GM18508 (cell line): ENCODE results near the gene NFAT5.
"Not testable (repeated sequence)": the region's sequence is repeated elsewhere in the genome, so short reads cannot be mapped to it uniquely, and the experiment has no call there.

Experiments used
- ATAC-seq: cut with Tn5 transposase; IDR thresholded peaks from one replicate; pipeline ENCODE4 v1.9.1; 2021; ENCODE audit warnings: moderate number of reproducible peaks; ENCODE audit not compliant: insufficient read depth, unreplicated experiment

NFAT5 gene, protein sequence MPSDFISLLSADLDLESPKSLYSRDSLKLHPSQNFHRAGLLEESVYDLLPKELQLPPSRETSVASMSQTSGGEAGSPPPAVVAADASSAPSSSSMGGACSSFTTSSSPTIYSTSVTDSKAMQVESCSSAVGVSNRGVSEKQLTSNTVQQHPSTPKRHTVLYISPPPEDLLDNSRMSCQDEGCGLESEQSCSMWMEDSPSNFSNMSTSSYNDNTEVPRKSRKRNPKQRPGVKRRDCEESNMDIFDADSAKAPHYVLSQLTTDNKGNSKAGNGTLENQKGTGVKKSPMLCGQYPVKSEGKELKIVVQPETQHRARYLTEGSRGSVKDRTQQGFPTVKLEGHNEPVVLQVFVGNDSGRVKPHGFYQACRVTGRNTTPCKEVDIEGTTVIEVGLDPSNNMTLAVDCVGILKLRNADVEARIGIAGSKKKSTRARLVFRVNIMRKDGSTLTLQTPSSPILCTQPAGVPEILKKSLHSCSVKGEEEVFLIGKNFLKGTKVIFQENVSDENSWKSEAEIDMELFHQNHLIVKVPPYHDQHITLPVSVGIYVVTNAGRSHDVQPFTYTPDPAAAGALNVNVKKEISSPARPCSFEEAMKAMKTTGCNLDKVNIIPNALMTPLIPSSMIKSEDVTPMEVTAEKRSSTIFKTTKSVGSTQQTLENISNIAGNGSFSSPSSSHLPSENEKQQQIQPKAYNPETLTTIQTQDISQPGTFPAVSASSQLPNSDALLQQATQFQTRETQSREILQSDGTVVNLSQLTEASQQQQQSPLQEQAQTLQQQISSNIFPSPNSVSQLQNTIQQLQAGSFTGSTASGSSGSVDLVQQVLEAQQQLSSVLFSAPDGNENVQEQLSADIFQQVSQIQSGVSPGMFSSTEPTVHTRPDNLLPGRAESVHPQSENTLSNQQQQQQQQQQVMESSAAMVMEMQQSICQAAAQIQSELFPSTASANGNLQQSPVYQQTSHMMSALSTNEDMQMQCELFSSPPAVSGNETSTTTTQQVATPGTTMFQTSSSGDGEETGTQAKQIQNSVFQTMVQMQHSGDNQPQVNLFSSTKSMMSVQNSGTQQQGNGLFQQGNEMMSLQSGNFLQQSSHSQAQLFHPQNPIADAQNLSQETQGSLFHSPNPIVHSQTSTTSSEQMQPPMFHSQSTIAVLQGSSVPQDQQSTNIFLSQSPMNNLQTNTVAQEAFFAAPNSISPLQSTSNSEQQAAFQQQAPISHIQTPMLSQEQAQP (N-terminal part only)

GRCh38 chr16:69565671-69566239, at the start of gene NFAT5:
TSS of gene NFAT5 (plus strand) at chr16:69565966. CDS start at chr16:69566302, 336 bp downstream.
- ATAC-seq, result no peak

DNA sequence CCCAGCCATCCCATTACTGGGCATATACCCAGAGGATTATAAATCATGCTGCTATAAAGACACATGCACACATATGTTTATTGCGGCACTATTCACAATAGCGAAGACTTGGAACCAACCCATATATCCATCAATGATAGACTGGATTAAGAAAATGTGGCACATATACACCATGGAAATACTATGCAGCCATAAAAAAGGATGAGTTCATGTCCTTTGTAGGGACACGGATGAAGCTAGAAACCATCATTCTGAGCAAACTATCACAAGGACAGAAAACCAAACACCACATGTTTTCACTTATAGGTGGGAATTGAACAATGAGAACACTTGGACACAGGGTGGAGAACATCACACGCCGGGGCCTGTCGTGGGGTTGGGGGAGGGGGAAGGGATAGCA, 47.9 kb upstream of the NFAT5 start:
- ATAC-seq, result not testable (repeated sequence)

DNA sequence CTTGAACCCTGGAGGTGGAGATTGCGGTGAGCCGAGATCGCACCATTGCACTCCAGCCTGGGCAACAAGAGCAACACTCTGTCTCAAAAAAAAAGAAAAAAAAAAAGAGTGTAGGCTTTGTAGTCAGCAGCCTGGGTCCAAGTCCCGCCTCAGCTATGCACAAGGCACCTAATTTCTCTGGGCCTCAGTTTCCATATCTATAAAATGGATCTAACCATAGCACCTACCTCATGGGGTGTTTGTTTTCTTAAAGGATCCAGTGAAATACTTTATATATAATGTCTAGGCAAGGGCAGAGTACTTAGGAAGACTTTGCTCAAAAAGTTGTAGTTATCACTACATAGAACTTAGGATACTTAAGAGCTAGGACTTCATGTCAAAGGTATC, 45.4 kb upstream of the NFAT5 start:
- no peak for ATAC-seq

GRCh38 chr16:69520800-69521602, 44.8 kb upstream of the NFAT5 start:
- no peak for ATAC-seq

GRCh38 chr16:69522041-69522578, 43.7 kb upstream of the NFAT5 start:
- ATAC-seq, result no peak

- ATAC-seq, result no peak
Observed at GRCh38 chr16:69522732-69523404, 42.9 kb upstream of the NFAT5 start.

- no peak for ATAC-seq
Observed at GRCh38 chr16:69523566-69524305, 42.0 kb upstream of the NFAT5 start.

DNA sequence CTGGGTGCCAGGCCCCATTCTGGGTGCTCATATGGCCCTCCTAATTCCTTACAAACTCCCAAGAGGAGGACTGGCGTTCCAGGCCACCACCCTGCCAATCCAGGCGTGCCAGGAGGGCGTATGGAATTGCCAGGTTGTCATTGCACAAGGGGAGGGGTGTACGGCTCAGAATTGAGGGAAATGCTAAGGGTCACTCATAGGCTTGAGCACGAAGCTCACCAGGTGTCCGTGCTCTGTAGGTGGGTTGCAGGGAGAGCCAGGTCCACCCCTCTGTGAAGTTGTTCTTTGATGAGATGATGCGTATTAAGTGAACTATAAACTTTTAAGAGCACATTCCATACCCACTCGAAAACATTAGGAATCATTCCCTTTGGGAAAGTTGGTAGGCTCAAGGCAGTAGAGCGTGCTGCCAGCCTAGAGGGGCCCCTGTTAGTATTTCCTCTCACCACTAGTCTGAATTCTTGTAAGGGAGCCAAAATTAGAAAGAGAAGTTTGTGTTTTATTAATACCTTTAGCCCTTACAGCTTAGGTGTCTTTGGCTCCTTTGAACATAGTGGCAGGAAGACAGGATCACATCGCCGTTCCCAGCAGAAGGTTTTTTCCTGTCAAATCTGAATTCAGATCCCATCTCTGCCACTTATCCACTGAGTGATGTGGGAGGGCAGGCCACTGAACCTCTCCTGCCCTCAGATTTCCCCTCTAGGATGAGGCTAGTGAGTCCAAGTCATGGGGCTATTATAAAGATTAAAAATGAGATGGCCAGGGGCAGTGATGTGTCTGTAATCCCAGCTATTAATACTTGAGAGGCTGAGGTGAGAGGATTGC, 38.7 kb upstream of the NFAT5 start:
- ATAC-seq, result no peak

DNA sequence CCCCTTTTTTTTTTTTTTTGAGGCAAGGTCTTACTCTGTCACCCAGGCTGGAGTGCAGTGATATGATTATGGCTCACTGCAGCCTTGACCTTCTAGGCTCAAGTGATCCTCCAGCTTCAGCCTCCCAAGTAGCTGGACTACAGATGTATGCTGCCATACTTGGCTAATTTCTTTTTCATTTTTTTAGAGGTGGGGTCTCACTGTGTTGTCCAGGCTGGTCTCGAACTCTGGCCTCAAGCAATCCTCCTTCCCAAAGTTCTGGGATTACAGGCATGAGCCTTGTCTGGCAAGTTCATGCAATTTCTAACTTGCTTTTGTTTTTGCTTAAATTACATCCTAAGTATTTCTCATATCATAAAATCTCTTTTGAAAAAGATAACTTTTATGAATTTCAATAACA, 33.8 kb upstream of the NFAT5 start:
- ATAC-seq, result no peak

DNA sequence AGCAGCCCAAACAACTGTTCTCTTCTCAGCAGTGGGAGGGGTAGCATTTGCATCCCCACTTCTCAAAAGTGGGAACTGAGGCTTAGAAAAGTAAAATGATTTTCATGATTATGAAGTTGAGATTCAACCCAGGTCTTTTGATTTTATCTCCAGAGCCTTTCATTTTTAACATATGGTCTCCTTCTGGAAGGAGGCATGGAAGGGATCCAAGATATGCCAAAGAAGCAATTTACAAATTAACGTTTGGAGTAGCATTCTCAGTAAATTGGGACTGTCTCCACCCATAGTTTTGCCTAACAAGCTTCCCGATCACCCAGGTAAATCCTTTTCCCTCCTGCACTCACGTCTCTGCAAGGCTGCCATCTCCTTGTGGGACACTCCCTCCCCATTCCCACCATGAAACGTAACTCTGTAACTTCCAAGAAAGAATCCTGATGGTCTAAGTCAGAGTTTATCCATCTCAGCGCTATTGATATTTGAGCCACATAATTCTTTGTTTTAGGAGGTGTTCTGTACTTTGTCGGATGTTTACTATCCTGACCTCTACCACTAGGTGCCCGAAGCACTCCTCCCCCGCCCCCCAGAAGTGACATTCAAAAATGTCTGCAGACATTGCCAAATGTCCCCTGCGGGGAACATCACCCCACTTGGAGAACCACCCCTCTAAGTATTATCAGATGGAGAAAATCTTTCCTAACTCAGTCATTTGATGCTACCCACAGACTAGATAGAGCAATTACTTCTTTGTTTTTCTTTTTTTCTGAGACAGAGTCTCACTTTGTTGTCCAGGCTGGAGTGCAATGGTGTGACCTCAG, 32.9 kb upstream of the NFAT5 start:
- ATAC-seq, result no peak

GRCh38 chr16:69534720-69535119, 31.0 kb upstream of the NFAT5 start:
- no peak for ATAC-seq

DNA sequence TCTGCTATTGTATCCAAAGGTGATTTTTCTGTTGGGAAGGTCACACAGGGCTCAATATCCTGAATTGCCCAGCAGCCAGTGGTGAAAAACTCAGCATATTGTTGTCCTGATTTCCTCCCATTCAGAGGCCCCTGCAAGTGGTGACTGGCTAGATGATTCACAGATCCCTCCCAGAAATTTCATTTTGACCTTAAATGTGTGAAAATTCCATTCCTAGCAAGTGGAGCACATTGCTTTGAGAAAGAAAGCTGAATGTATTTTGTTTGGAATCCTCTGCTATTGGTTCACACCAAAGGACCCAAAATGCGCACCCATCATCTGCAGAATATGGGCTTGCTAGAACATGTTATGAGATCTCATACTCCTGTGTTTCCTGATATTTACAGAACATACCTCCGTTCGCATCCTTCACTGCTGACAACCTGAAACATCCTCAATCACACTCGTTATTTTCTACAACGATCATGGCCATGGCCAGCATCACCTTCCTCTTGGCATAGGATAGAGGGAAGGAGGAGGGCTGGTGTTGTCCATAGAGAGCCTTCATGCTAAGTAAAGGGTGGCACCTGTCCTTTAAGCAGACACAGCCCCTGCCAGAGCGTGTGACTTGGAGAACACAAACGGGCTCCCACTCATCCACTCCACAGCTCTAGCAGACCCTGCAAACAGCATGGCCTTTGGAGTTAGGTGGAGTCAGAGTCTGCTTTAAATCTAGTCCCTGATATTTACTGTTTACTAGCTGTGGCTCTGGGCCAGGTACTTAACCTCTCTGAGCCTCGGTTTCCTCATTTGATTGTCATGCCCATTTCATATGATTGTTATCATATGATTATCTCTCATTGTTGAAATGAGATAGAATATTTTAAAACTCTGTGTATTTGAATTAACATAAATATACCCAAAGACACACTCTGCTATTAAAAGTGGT, 30.4 kb upstream of the NFAT5 start:
- no peak for ATAC-seq

GRCh38 chr16:69537706-69538080, 28.1 kb upstream of the NFAT5 start:
- ATAC-seq, result no peak

DNA sequence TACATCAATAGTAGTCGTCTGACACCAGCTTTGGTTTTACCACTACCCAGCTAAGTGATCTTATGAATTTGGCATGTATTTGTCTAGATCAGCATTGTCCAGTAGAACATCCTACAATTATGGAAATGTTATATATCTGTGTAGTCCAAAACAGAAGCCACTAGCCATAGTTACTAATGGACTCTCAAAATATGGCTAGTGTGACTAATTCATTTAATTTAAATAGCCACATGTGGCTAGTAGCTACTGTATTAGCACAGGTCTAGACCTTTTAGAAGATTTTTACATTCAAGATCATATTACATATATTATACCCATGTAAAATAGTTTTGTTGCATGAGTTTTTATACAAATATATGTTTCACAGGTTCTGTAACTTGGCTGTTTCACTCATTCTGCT, 27.0 kb upstream of the NFAT5 start:
- no peak for ATAC-seq

DNA sequence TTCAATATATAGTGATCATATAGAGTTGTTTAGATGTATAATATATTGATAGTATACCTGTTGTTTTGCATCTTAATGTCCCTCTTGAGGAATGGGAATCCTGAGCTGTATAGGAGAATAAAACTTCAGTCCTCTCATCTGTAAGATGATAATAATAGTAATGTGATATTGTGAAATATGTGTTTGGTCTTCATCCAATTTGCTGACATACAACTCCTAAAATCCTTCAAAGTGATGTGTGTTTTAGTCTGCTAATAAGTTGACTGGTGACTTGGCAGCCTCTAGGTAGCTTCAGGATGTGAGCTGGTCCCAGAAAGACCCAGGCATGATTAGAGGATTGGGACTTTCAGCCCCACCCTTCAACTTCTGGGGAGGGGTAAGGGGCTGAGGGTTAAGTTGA, 22.8 kb upstream of the NFAT5 start:
- no peak for ATAC-seq
